Measurements from ENCODE around the gene DISC1. TPM values are rescaled to one million over a fixed set of nuclear protein-coding genes. Genes with fewer than 3 reads are reported as not detected.
"Not testable (repeated sequence)": the region's sequence is repeated elsewhere in the genome, so short reads cannot be mapped to it uniquely, and the experiment has no call there.

The DISC1 gene
- total RNA-seq, 2 donors from 2014 or later: 4.0 to 8.8 TPM

DNA sequence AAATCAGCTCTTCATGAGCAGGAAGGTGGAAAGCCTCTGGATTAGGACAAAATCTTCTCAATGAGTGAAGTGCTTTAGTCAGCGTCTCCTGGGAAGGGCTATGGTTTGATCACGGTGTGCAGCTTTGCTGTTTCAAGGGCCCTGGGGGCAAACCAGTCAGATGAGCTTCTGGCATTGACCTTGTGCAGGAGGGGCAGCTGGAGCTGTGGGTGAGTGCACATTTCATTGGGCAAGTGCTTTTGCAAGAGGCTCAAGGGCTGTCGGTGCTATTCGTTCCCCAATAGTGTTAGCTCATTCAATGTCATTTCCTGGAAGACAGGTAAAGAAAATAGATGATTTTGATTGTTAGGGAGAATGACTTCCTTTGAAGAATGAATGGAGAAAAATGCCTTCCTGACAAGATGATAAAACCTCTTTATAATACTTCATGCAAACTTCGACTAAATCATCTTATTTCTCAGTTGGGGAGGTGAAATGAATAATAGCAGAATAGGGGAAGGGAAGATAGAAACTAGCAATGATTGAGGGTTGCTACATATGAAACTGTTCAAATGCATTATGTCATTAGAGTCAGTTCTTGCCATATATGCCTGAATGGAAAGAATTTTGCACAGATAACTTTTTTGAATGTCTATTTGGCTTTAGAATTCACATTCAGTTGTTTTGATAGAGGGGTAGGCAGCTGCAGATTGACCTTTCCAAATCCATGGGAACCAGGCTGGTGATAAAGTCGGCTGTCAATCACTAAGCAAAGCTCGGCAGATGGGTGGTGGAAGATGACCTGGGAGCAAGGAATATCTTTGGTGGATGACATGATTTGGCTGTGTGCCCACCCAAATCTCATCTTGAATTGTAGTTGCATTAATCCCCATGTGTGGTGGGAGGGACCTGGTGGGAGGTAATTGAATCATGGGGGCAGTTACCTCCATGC is 12.9 kb upstream of the DISC1 start:
- ATAC-seq: peak in 1 of 2 donors; percentile 17
- Mint-ChIP-seq H3K4me1 (ENCODE audit: low read depth in 2 of 2) (peaks cover 47% of the 10 kb centered on the region in 2 donors), H3K36me3 (peaks cover 31% of the 10 kb centered on the region), H3K9me3 (peaks cover 3% of the 10 kb centered on the region), H3K27me3 (peaks cover 0 to 7% of the 10 kb centered on the region in 2 donors), H3K4me3 (peak overlapping the region; percentile 73), H3K27ac (peak overlapping the region; percentile 81 to 82)
- no peak for DNase-seq (ENCODE audit: low spot score)

DNA sequence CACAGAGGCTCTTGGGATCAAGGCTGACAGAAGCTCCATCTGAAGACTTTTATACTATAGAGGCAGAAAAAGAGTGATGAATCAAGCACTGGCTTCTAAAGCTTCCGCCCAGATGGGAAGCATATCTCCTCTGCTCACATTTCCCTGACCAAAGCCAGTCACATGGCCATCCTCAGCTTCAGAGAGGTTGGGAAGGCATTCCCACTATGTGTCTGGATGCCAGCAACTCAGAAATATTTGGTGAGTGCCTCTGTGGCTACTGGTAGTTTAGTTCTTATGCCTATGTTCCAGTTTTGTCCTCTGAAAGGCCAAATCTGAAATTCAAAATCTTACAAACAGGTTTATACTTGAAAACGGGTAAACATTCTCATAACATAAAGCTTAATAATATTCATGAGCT is 9.9 kb upstream of the DISC1 start:
- peaks cover 34 to 36% of the 10 kb centered on the region in 2 donors for H3K4me1 Mint-ChIP-seq (ENCODE audit: low read depth in 2 of 2)
- H3K4me3 Mint-ChIP-seq: no peak overlapping the region
- H3K36me3 Mint-ChIP-seq: peaks cover 19% of the 10 kb centered on the region
- ATAC-seq (no peak), DNase-seq (ENCODE audit: low spot score) (no peak)
- peaks cover 11 to 17% of the 10 kb centered on the region in 2 donors for H3K27me3 Mint-ChIP-seq
- peak overlapping the region in 1 of 2 donors; percentile 22 for H3K27ac Mint-ChIP-seq
- H3K9me3 Mint-ChIP-seq: peaks cover 3% of the 10 kb centered on the region

DNA sequence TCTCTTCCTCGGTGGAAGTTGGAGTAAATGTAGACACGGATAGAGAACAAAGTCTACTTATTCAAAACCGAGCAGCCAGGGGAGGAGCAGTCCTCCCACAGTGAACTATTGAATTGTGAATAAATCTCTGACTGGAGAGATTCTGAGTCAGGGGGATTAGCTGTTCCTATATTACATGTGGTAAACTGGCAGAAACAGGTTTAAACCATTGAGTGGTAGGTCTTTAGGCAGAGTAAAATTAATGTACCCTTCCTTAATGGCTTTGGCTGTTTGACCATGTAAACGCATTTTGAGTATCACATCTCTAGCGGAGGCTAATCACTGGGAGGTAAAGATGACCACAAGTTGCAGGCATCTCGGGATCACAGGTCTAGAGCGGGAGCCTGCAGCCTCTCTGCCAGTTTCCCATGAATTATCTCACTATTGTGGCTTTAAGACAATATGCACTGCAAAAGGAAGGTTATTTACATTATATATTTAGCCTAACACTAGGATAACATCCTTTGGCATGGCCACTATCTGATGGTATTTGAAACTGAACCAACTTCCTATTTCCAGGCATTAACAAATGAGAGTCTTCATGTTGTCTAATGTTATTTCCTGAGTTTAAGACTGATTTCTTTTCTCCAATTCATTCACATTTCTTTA is 7.9 kb upstream of the DISC1 start:
- Mint-ChIP-seq H3K27me3 (peaks cover 25% of the 10 kb centered on the region in 2 donors), H3K4me3 (no peak overlapping the region), H3K9me3 (peaks cover 3% of the 10 kb centered on the region), H3K36me3 (peaks cover 15% of the 10 kb centered on the region), H3K27ac (no peak overlapping the region), H3K4me1 (ENCODE audit: low read depth in 2 of 2) (peaks cover 13 to 15% of the 10 kb centered on the region in 2 donors)
- DNase-seq (ENCODE audit: low spot score) (no peak), ATAC-seq (no peak)

DNA sequence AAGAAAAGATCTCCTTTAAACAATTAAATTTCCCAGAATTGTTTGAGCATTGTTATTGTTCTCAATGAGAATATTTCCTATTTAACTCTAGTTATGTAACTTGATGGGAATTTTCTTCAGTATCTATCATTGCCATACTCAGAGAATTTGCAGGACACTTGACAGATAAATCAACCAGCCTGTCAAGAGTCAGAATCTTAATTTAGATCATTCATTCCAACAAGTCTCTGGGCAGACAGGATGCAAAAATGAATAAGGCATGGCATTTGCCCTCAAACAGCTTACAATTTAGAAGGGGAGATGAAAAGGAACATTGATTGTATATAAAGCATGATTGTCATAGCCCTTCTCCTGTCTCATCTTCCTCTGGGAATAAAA is 7.3 kb upstream of the DISC1 start:
- Mint-ChIP-seq H3K36me3 (peaks cover 10% of the 10 kb centered on the region), H3K9me3 (peaks cover 2% of the 10 kb centered on the region), H3K27me3 (peaks cover 26 to 27% of the 10 kb centered on the region in 2 donors), H3K27ac (no peak overlapping the region), H3K4me3 (no peak overlapping the region), H3K4me1 (ENCODE audit: low read depth in 2 of 2) (peaks cover 8 to 10% of the 10 kb centered on the region in 2 donors)
- no peak for DNase-seq (ENCODE audit: low spot score)
- no peak for ATAC-seq

DNA sequence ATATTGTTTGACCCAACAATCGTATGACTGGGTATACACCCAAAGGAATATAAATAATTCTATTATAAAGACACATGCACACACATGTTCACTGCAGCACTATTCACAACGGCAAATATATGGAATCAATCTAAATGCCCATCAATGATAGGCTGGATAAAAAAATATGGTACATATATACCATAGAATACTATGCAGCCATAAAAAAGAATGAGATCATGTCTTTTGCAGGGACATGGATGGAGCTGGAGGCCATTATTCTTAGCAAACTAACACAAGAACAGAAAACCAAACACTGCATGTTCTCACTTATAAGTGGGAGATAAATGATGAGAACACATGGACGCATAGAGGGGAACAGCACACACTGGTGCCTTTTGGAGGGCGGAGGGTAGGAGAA is 1.5 kb upstream of the DISC1 start:
- H3K27me3 Mint-ChIP-seq: peaks cover 22 to 26% of the 10 kb centered on the region in 2 donors

DNA sequence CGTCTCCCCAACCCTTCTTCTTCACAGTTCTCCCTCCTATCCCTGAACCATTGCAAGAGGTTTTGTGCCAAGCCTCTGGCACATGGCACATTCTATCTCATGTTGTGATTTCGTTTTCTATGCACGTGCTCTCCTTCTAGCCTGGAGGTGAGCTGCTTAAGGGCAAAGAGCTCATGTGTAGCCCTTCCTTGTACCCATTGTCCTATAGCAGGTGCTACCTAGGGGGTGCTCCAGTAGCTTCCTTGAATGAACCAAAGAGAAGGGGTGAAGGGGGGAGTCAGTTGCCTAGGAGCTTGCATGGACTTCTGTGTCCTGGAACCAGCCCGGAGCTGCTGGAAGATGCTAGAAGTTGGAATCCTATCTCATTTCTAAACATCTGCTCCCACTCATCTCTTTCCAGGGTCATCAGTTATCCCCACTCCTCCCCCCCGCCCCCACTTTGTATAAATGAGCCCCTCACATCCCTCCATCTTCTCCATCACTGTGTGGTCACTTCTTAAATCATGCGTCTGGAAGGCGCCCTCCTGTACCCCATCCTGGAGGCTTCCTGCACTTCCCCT is 535 bp upstream of the DISC1 start:
- Mint-ChIP-seq H3K36me3 (no peaks in the 10 kb centered on the region), H3K27ac (peak overlapping the region; percentile 40 to 72), H3K27me3 (peaks cover 18% of the 10 kb centered on the region in 2 donors), H3K4me3 (peak overlapping the region; percentile 87), H3K4me1 (ENCODE audit: low read depth in 2 of 2) (peaks cover 18 to 24% of the 10 kb centered on the region in 2 donors), H3K9me3 (no peaks in the 10 kb centered on the region)
- no peak for DNase-seq (ENCODE audit: low spot score)
- ATAC-seq: no peak

More for the DNA sequence above, 1.5 kb upstream of the DISC1 start:
- not testable (repeated sequence) for ATAC-seq; H3K36me3 Mint-ChIP-seq; DNase-seq (ENCODE audit: low spot score); H3K27ac Mint-ChIP-seq; H3K9me3 Mint-ChIP-seq; H3K4me3 Mint-ChIP-seq
- peaks cover 16 to 24% of the 10 kb centered on the region in 2 donors for H3K4me1 Mint-ChIP-seq (ENCODE audit: low read depth in 2 of 2)

DNA sequence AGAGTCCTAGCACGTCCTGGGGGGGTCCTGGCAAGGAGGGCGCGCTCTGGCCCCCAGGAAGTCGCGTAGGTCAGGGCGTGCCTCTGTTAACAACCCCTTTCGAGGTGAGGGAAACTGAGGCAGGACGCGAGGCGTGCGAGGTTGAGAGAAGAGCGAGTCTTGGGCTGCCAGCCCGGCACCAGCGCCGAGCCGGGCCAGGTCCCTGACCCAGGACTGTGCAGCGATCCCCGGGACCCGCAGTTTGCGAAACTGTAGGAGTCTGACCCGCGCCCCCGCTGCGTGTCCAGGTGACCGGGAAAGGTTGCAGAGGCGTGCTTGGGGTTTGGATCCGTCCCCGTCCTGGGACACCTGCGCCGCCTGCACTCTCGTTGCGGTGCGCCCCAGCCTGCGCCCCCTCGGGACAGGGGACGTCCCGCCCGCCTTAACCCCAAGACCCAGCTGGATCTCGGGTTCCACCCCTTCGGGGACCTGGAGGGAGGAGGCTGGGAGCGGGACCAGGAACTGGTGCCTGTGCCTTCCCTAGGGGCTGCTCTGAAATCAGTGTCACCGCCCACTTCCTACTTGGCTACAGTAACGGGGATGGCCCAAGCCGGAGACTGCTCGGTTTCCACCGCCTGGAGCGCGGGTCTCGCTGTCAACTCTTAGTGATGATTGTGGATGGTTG is 493 bp downstream of the DISC1 start:
- Mint-ChIP-seq H3K9me3 (no peaks in the 10 kb centered on the region), H3K4me3 (peak overlapping the region; percentile 87), H3K4me1 (ENCODE audit: low read depth in 2 of 2) (peaks cover 18 to 24% of the 10 kb centered on the region in 2 donors), H3K27me3 (peaks cover 12 to 15% of the 10 kb centered on the region in 2 donors), H3K36me3 (no peaks in the 10 kb centered on the region), H3K27ac (peak overlapping the region; percentile 40 to 72)
- DNase-seq (ENCODE audit: low spot score) (peak; percentile 62), ATAC-seq (peak; percentile 63 to 72)

DNA sequence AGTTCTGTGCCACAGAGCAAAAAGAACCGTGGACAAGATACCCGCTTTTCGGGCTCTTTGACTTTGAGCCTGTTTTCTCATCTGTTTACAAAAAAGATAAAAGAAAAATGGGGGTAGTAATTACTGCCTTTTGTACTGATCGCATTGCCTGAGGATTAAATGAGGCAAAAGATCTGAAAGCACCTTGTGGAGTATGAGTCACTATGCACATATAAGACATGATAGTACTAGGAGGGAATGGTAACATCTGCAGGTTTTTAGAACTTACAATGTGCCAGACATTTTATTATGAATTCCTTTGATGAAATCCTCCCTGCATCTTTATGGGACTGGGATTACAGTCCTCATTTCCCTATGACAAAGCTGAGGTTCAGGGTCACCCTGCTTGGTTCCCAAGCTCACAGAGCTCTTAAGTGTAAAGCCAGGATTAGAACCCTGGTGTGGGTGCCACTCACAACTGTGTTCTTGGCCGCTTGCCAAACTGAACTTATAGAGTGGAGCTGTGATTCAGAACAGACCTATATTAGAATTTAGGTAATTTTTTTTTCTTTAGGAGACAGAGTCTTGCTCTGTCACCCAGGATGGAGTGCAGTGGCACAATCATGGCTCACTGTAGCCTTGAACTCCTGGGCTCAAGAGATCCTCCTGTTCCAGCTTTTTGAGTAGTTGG is 1.8 kb downstream of the DISC1 start:
- no peaks in the 10 kb centered on the region for H3K36me3 Mint-ChIP-seq
- no peak overlapping the region for H3K27ac Mint-ChIP-seq
- no peaks in the 10 kb centered on the region for H3K9me3 Mint-ChIP-seq
- DNase-seq (ENCODE audit: low spot score) (no peak), ATAC-seq (no peak)
- H3K4me3 Mint-ChIP-seq: peak overlapping the region; percentile 87
- H3K4me1 Mint-ChIP-seq (ENCODE audit: low read depth in 2 of 2): peaks cover 18 to 24% of the 10 kb centered on the region in 2 donors
- H3K27me3 Mint-ChIP-seq: peaks cover 5 to 7% of the 10 kb centered on the region in 2 donors

DNA sequence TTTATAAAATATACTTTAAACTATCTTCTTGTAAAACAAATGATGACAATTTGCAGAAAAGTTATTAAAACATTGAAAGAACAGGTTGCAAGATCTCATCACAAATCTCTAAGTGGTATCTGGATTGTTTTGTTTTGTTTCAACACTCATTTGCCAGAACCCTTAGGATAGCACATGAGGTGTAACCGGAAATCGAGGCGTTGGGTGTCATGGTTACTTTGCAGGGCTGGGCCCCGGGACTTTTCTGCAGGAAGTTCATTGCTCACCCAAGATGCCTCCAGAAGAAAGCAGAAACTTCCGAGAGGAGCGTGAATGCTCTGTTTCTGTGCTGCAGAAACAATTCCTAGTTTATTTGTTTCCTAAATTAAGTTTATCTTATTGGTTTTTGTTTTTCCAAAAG is 2.5 kb downstream of the DISC1 start:
- no peaks in the 10 kb centered on the region for H3K36me3 Mint-ChIP-seq
- H3K27ac Mint-ChIP-seq: no peak overlapping the region
- no peak for ATAC-seq
- H3K4me3 Mint-ChIP-seq: peak overlapping the region; percentile 41
- peaks cover 0 to 2% of the 10 kb centered on the region in 2 donors for H3K27me3 Mint-ChIP-seq
- H3K9me3 Mint-ChIP-seq: no peaks in the 10 kb centered on the region
- DNase-seq (ENCODE audit: low spot score): no peak
- peaks cover 18 to 24% of the 10 kb centered on the region in 2 donors for H3K4me1 Mint-ChIP-seq (ENCODE audit: low read depth in 2 of 2)

DNA sequence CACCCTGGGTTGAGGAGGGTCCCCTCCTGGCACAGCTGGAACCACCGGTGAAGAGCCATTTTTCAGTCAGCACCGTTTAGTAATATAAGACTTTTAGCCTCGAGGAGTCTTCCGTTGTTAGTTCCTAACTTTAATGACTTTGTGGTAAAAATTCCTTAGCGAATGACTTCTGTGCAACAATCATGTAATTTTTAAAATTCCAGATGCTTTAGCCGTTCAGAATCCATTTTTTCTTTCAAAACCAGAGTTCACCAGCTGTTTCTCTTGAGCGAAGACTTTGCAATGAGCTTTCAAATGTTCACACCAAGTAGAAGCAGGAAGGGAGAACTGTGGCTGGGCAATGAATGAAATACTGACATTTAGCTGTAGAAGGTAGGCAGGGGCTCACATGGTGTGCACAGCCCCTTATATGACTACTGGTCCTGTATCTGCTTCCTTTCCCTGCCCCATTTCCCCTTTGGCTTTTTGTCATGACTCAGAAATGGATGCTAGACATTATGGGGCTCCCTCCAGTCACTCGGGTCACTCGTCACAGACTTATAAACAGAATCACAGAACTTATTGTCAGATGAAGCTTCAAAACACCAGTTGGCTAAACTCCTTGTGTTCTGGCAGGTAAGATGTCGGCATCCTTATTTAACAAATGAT is 4.1 kb downstream of the DISC1 start:
- Mint-ChIP-seq H3K36me3 (no peaks in the 10 kb centered on the region), H3K27ac (no peak overlapping the region), H3K27me3 (peaks cover 0 to 2% of the 10 kb centered on the region in 2 donors), H3K4me3 (no peak overlapping the region), H3K9me3 (no peaks in the 10 kb centered on the region), H3K4me1 (ENCODE audit: low read depth in 2 of 2) (peaks cover 18 to 23% of the 10 kb centered on the region in 2 donors)
- DNase-seq (ENCODE audit: low spot score) (no peak), ATAC-seq (no peak)

DNA sequence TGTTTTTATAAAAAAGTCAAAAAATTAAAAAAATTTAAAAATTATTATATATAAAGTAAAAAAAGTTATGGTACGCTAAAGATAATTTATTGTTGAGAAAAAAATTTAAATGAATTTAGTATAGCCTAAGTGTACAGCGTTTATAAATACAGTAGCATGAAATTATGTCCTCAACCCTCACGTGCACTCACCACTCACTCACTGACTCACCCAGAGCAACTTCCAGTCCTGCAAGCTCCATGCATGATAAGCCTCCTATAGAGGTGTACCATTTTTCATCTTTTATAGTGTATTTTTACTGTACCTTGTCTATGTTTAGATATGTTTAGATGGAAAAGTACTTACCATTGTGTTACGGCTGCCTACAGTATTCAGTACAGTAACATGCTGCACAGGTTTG is 5.1 kb downstream of the DISC1 start:
- Mint-ChIP-seq H3K36me3 (no peaks in the 10 kb centered on the region), H3K9me3 (no peaks in the 10 kb centered on the region), H3K4me3 (no peak overlapping the region), H3K4me1 (ENCODE audit: low read depth in 2 of 2) (peaks cover 10 to 13% of the 10 kb centered on the region in 2 donors), H3K27me3 (no peaks in the 10 kb centered on the region), H3K27ac (no peak overlapping the region)
- DNase-seq (ENCODE audit: low spot score): no peak
- ATAC-seq: no peak

DNA sequence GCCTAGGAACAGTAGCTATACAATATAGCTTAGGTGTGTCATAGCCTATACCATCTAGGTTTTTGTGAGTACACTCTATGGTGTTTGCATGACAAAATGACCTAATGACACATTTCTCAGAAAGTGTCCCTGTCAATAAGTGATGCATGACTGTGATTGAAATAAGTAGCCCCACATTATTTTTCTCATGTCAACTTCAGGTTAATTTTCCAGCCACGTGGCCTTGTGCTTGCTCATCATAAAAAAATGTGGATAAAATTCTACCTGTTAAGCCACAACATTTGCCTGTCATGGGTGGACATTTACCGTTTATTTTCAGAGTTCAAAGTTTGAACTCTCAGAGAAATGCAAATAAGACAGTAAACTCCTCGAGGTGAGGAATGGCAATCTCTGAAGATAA is 5.5 kb downstream of the DISC1 start:
- ATAC-seq (no peak), DNase-seq (ENCODE audit: low spot score) (no peak)
- Mint-ChIP-seq H3K4me1 (ENCODE audit: low read depth in 2 of 2) (peaks cover 10 to 13% of the 10 kb centered on the region in 2 donors), H3K4me3 (no peak overlapping the region), H3K27ac (no peak overlapping the region), H3K36me3 (no peaks in the 10 kb centered on the region), H3K9me3 (no peaks in the 10 kb centered on the region), H3K27me3 (no peaks in the 10 kb centered on the region)

Data from natural killer cell treated with Interleukin-12 subunit alpha and Interleukin-12 subunit beta and Interleukin-15 and Interleukin-18, amount 100 ng/mL, for 72 hours (primary cell).